Loucy (cell line): ENCODE measurements around the gene CALU.

Experiments
- CTCF ChIP-seq: fragments of 200-600 bp; sonication (generic); conservative IDR thresholded peaks from 2 replicates; pipeline ENCODE4 v1.5.1; 2014; ENCODE audit warnings: mild to moderate bottlenecking, antibody characterized with exemption, low read length
- EZH2phosphoT487 ChIP-seq: fragments of 200-600 bp; IDR thresholded peaks from 2 replicates; pipeline ENCODE4 v1.6.1; 2018; ENCODE audit warnings: antibody characterized with exemption, mild to moderate bottlenecking, moderate library complexity, borderline replicate concordance

DNA sequence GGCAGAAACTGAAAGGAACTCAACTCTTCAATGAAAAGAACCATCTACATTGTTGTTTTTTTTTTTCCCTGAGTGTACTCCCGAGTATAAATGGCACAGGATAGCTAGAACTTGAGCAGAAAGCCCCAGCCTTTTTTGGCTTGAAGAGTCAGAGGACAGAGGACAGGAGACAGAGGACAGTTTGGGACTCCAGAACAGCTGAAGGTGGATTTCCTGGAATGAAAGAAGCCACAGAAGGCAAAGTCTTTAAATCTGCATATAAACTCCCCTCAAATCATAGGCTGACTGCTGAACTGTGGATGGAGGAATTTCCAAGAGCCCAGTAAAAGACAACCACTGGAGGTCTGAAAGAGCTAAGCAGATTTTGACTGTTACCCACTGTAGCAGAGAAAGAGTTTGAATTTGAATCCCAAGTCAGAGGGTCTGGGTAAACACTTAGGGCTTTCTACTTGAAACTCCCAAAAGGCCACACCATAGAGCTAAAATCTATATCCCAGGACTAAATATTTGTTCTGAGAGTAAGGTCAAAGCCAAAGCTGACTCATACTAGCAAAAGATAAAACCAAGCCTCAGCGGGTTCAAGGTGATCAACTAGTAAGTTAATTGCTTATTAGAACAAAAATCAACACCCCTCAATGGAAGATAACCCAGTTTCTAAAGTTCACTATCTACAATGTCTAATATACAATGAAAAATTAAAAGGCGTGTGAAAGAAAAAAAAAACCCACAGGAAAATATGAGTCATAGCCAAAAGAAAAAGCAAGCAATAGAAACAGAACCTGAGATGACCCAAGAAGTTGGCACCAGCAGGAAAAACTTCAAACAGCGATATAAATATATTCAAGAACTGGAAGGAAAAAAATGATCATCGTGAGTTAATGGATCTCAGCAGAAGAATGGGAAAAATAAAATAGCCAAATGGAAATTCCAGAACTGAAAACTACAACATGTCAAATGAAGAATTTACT lies 38.3 kb downstream of the CALU start:
- TF ChIP-seq EZH2phosphoT487 (no peak), CTCF (no peak)
